ENCODE measurements around the gene AKAP13.

DNA sequence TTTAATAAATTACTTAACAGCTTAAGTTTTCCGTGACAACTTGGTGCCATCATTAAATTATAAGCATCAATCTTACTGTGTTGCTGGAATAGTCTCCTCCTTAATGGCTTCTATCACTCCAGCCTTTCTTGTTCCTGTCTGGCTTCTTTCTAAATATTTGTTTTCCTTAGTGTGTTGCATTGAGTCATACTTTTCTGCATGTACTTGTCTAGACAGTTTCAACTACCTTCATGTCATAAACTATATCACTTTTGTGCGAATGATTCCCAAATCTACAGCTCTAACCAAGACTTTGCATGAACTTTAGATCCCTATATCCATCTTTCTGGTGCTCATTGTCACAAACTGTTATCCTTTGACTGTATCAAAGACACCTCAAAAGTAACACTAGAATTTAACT, 78.4 kb downstream of the AKAP13 start:
- TF ChIP-seq CTCF (conservative IDR thresholded peaks at IDR 0.05) (no peak), ZFX (IDR thresholded peaks at IDR 0.05) (no peak)

Data from C4-2B (cell line).